Panc1 (cell line): ENCODE results near the gene IGFN1.

Experiments
- TF ChIP-seq, protein P1 (sequence below): fragments of 450-650 bp; IDR thresholded peaks from 2 replicates; pipeline ENCODE4 v1.5.1; 2017; ENCODE audit warnings: mild to moderate bottlenecking
- TF ChIP-seq, protein P2 (sequence below), 2 experiments: IDR thresholded peaks; 2 replicates each; pipeline ENCODE4 v1.6.1; 2011 to 2012; ENCODE audit warnings: low read depth in 2 of 2, control low read depth in 1 of 2, low read length in 1 of 2, mild to moderate bottlenecking in 1 of 2, moderate library complexity in 1 of 2; ENCODE audit not compliant: insufficient read depth in 1 of 2

DNA sequence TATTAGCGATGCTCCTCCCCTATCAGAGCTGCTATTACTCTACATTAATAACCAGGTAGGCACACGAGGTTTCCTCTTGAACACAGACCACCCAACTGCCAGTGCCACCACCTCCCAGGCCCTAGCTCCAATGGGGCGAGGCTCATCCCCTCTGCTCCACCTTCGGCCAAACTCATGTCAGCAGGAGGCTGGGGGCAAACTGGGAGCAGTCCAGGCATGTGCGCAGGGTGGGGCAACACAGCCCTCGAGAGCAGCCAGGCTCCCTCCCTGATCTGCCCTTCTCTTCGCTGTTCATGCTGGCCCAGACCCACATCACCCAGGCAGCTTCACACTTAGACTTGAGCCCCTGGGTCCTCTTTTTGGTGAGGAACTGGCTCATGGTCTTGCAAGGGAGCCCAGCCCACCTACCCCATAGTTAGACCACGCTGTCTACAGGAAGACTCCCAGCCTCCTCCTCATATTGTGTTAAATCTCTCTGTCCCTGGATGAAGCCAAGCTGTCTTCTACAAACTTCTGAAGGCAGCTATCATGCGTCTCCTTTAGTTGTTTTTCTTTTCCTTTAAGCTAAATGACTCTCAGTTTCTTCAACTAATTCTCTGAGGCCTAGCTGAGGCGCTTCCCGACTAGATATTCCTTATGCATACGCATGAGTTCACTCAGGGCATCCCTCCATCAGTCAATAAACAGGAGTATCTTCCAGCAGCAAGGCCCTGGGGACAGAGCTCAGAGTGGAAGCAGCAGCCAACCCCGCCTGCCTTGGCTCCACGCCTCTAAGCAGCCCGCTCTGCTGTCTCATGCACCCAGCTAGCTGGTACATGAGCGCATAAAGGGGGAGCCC, 48.4 kb upstream of the IGFN1 start:
- TF ChIP-seq, protein P1, sequence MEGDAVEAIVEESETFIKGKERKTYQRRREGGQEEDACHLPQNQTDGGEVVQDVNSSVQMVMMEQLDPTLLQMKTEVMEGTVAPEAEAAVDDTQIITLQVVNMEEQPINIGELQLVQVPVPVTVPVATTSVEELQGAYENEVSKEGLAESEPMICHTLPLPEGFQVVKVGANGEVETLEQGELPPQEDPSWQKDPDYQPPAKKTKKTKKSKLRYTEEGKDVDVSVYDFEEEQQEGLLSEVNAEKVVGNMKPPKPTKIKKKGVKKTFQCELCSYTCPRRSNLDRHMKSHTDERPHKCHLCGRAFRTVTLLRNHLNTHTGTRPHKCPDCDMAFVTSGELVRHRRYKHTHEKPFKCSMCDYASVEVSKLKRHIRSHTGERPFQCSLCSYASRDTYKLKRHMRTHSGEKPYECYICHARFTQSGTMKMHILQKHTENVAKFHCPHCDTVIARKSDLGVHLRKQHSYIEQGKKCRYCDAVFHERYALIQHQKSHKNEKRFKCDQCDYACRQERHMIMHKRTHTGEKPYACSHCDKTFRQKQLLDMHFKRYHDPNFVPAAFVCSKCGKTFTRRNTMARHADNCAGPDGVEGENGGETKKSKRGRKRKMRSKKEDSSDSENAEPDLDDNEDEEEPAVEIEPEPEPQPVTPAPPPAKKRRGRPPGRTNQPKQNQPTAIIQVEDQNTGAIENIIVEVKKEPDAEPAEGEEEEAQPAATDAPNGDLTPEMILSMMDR = no peak
- TF ChIP-seq, protein P2, sequence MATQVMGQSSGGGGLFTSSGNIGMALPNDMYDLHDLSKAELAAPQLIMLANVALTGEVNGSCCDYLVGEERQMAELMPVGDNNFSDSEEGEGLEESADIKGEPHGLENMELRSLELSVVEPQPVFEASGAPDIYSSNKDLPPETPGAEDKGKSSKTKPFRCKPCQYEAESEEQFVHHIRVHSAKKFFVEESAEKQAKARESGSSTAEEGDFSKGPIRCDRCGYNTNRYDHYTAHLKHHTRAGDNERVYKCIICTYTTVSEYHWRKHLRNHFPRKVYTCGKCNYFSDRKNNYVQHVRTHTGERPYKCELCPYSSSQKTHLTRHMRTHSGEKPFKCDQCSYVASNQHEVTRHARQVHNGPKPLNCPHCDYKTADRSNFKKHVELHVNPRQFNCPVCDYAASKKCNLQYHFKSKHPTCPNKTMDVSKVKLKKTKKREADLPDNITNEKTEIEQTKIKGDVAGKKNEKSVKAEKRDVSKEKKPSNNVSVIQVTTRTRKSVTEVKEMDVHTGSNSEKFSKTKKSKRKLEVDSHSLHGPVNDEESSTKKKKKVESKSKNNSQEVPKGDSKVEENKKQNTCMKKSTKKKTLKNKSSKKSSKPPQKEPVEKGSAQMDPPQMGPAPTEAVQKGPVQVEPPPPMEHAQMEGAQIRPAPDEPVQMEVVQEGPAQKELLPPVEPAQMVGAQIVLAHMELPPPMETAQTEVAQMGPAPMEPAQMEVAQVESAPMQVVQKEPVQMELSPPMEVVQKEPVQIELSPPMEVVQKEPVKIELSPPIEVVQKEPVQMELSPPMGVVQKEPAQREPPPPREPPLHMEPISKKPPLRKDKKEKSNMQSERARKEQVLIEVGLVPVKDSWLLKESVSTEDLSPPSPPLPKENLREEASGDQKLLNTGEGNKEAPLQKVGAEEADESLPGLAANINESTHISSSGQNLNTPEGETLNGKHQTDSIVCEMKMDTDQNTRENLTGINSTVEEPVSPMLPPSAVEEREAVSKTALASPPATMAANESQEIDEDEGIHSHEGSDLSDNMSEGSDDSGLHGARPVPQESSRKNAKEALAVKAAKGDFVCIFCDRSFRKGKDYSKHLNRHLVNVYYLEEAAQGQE (IDR thresholded peaks at IDR 0.05; ENCODE audit: insufficient read depth in 1 of 2, low read depth in 2 of 2, low read length in 1 of 2) = no peak
